Activated CD8-positive, alpha-beta memory T cell treated with anti-CD3 and anti-CD28 coated beads for 1 hour (primary cell): ENCODE data around the gene KRTAP19-1.

ENCODE experiments used
- DNase-seq, 2 donors: peaks; one replicate each; pipeline ENCODE4 v3.0.0-alpha.2; 2020; ENCODE audit warnings: low read depth in 1 of 2; ENCODE audit errors: extremely low read depth in 1 of 2

KRTAP19-1 gene

DNA sequence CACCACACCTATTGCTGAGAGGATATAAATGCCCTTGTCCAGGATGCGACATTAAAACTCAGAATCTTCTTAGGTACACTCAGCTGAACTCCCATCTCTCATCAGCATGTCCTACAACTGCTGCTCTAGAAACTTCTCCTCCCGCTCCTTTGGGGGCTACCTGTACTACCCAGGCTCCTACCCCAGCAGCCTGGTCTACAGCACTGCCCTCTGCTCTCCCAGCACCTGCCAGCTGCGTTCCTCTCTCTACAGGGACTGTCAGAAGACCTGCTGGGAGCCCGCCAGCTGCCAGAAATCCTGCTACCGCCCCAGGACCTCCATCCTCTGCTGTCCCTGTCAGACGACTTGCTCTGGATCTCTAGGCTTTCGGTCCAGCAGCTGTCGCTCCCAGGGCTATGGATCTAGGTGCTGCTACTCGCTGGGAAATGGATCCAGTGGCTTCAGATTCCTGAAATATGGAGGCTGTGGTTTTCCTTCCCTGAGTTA lies 50.0 kb downstream of the KRTAP19-1 start, which contains the start of gene KRTAP13-4:
TSS of gene KRTAP13-4 (plus strand) at position 51 of the 486 bp plus-strand sequence. CDS start at position 107, 56 bp downstream.
- DNase-seq, result no peak
